BJ (cell line): Measurements from ENCODE around the gene MUC5B. TPM values are rescaled to one million over a fixed set of nuclear protein-coding genes. Genes with fewer than 3 reads are reported as not detected.

Experiments
- CTCF ChIA-PET: fragments of 350-600 bp; formaldehyde crosslinking; extraction: SDS; loops from one replicate; lab custom pipeline; 2021; ENCODE audit warnings: antibody characterized with exemption, inconsistent platforms; lab: Yijun Ruan, JAX
- POLR2A ChIA-PET: fragments of 300-600 bp; sonication (Branson Sonifier 250); formaldehyde crosslinking; extraction: SDS; loops from one replicate; lab custom pipeline; 2021; ENCODE audit warnings: antibody characterized with exemption; lab: Charles Lee
- DNase-seq: peaks from one replicate; pipeline ENCODE4 v3.0.0-alpha.2; 2011; ENCODE audit warnings: low read depth
- H3K27me3 ChIP-seq: 2 replicates; pipeline ENCODE4 v1.6.0; 2011; ENCODE audit warnings: low read length; ENCODE audit not compliant: control insufficient read depth, insufficient read depth
- H3K36me3 ChIP-seq: 2 replicates; pipeline ENCODE4 v1.5.1; 2011; ENCODE audit warnings: low read length; ENCODE audit not compliant: control insufficient read depth, insufficient read depth
- H3K4me3 ChIP-seq: 2 replicates; pipeline ENCODE4 v1.5.1; 2011; ENCODE audit warnings: low read depth, mild to moderate bottlenecking, control low read depth, low read length
- polyA plus RNA-seq: library from polyadenylated mRNA; depleted of rRNA; stranded (reverse); fragments of >200 nt; gene quantifications from 2 replicates; pipeline ENCODE4 v1.2.3, GENCODE V29; 2011
- TF ChIP-seq, protein P1 (sequence below): IDR thresholded peaks from 2 replicates; pipeline ENCODE4 v1.5.1; 2011; ENCODE audit warnings: low read depth, mild to moderate bottlenecking, control low read depth, inconsistent platforms, low read length, moderate library complexity; ENCODE audit not compliant: insufficient read depth

Gene MUC5B
- polyA plus RNA-seq, 1 experiment, result not detected

DNA sequence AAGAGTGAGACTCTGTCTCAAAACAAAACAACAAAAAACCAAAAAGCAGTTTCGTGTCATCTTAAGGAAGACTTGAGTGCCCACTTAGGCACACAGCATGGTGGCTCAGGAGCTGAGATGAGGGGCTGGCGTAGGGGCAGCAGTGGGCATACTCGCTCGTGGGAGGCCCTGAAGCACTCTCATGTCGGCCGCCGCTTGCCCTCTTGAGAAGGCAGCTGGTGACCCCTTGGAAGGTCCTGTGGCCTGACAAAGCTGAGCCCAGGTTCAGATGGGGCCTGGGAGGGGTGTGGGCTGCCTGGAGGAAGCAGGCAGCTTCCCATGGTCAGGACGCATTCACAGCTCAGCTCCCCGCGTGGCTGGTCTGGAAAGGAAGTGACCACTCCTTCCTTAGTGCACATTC, 15.0 kb downstream of the MUC5B start:
- H3K36me3 ChIP-seq, result no peaks in the 10 kb centered on the region
- no peak overlapping the region for H3K4me3 ChIP-seq
- TF ChIP-seq, protein P1, sequence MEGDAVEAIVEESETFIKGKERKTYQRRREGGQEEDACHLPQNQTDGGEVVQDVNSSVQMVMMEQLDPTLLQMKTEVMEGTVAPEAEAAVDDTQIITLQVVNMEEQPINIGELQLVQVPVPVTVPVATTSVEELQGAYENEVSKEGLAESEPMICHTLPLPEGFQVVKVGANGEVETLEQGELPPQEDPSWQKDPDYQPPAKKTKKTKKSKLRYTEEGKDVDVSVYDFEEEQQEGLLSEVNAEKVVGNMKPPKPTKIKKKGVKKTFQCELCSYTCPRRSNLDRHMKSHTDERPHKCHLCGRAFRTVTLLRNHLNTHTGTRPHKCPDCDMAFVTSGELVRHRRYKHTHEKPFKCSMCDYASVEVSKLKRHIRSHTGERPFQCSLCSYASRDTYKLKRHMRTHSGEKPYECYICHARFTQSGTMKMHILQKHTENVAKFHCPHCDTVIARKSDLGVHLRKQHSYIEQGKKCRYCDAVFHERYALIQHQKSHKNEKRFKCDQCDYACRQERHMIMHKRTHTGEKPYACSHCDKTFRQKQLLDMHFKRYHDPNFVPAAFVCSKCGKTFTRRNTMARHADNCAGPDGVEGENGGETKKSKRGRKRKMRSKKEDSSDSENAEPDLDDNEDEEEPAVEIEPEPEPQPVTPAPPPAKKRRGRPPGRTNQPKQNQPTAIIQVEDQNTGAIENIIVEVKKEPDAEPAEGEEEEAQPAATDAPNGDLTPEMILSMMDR, result no peak
- CTCF ChIA-PET, result interaction anchor here (0.6 kb wide), 1 partner anchor 150 kb away, joined by 3 read pairs; no protein-coding TSS in a partner anchor
- POLR2A ChIA-PET, result no interaction called here
- no peak for DNase-seq
- H3K27me3 ChIP-seq, result no peaks in the 10 kb centered on the region

DNA sequence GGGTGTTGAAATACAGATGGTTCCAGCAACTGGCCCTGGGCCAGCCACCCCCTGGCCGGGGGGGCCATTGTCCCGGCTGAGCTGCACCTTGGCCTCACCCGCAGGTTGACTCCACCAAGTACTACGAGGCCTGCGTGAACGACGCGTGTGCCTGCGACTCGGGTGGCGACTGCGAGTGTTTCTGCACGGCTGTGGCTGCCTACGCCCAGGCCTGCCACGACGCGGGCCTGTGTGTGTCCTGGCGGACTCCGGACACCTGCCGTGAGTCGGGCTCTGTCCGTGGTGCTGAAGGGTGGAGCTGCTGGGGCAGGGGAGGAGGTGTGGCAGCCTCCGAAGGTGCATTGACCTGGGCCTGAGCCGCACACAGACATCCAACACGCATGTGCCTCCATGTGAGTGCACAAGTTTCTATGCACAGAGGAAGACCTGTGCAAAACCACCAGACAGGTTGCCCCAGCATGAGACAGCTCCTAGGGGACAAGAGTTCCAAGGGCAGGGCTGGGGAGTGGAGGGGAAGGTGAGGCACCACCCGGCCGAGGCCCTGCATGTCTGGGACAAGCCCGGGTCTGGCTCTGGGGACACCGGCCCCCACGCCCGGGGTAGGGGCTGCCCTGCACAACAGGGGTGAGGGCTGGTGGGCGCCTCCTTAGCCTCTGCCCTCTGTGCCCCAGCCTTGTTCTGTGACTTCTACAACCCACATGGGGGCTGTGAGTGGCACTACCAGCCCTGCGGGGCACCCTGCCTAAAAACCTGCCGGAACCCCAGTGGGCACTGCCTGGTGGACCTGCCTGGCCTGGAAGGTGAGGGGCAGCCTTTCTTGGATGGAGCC, 16.1 kb downstream of the MUC5B start:
- TF ChIP-seq, protein P1, result no peak
- CTCF ChIA-PET, result no interaction called here
- Histone ChIP-seq H3K36me3 (no peaks in the 10 kb centered on the region), H3K27me3 (no peaks in the 10 kb centered on the region), H3K4me3 (no peak overlapping the region)
- DNase-seq, result no peak
- POLR2A ChIA-PET, result no interaction called here

DNA sequence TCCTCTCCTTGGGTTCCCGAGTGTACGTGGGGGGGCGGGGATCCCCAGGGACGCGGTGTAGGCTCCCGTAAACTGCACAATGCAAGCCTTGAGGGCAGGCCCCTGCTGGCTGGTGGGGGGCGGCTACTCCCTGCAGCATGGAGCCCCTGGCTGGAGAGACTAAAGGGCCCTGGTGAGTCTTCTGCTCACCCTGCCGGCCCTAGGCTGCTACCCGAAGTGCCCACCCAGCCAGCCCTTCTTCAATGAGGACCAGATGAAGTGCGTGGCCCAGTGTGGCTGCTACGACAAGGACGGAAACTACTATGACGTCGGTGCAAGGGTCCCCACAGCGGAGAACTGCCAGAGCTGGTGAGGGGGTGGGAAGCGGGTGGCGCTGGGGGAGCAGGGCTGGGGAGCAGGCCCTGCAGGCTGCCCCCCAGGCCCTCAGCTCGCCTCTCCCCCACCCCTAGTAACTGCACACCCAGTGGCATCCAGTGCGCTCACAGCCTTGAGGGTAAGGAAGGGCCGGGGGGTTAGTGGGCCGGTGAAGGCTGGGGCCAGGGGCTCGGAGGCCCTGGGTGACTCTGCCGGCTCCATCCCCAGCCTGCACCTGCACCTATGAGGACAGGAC, 16.8 kb downstream of the MUC5B start:
- Histone ChIP-seq H3K27me3 (no peaks in the 10 kb centered on the region), H3K4me3 (no peak overlapping the region), H3K36me3 (no peaks in the 10 kb centered on the region)
- CTCF ChIA-PET, result no interaction called here
- DNase-seq, result no peak
- POLR2A ChIA-PET, result no interaction called here
- TF ChIP-seq, protein P1, result no peak

DNA sequence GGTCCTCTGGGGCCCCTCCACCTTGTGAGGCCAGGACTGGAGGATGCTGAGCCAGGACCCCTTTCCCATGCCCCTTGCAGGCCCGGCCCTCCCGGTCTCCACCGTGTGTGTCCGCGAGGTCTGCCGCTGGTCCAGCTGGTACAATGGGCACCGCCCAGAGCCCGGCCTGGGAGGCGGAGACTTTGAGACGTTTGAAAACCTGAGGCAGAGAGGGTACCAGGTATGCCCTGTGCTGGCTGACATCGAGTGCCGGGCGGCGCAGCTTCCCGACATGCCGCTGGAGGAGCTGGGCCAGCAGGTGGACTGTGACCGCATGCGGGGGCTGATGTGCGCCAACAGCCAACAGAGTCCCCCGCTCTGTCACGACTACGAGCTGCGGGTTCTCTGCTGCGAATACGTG, 17.9 kb downstream of the MUC5B start:
- Histone ChIP-seq H3K4me3 (no peak overlapping the region), H3K36me3 (no peaks in the 10 kb centered on the region), H3K27me3 (no peaks in the 10 kb centered on the region)
- no peak for DNase-seq
- CTCF ChIA-PET, result interaction anchor here (0.6 kb wide), 1 partner anchor 367 kb away, joined by 3 read pairs; the partner anchor contains the start of gene KRTAP5-3
- TF ChIP-seq, protein P1, result no peak
- POLR2A ChIA-PET, result no interaction called here

DNA sequence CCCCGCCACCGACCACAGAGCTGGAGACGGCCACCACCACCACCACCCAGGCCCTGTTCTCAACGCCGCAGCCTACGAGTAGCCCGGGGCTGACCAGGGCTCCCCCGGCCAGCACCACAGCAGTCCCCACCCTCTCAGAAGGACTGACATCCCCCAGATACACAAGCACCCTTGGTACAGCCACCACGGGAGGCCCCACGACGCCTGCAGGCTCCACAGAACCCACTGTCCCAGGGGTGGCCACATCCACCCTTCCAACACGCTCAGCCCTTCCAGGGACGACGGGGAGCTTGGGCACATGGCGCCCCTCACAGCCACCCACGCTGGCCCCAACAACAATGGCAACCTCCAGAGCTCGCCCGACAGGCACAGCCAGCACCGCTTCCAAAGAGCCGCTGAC, 18.8 kb downstream of the MUC5B start:
- ChIA-PET CTCF (no interaction called here), POLR2A (no interaction called here)
- H3K27me3 ChIP-seq, result no peaks in the 10 kb centered on the region
- no peak overlapping the region for H3K4me3 ChIP-seq
- no peaks in the 10 kb centered on the region for H3K36me3 ChIP-seq
- TF ChIP-seq, protein P1, result no peak
- no peak for DNase-seq
